Activated gamma-delta T cell treated with anti-CD3 and anti-CD28 coated beads, Interleukin-2, amount 50 U/mL, for 16 hours (primary cell): ENCODE results near the gene GIGYF2.
"Not testable (repeated sequence)": the region's sequence is repeated elsewhere in the genome, so short reads cannot be mapped to it uniquely, and the experiment has no call there.

Experiments
- DNase-seq: peaks from one replicate; pipeline ENCODE4 v3.0.0-alpha.2; 2020; ENCODE audit warnings: low read depth

Gene GIGYF2

DNA sequence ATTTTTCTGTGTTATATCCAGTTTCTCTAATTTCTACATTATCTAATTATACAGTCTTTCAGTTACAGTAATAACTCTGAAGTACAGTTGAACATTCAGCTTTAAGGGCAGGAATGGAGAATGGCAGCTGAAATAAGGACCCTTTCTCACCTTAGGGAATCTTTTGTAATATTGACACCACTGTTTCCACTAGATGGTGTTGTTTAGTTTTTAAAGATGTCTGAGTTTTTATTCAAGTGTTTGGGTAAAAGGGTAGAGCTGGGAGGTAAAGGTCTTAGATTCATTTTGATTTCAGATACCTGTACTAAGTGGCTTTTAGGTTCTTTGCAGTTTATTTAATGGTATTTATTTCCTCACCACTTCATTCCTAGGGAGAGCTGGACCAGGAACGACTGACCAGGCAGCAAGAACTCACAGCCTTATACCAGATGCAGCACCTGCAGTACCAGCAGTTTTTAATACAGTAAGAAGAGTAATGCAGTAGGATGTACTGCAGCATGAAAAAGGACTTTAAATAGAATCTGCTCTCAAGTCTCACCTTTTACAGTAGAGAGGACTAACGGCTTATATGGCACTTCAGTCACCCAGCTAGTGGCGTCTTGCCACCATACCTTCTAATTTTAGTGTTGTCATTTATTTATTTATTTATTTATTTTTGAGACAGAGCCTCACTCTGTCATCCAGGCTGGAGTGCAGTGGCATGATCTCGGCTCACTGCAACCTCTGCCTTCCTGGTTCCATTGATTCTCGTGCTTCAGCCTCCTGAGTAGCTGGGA lies 112.4 kb downstream of the GIGYF2 start:
- no peak for DNase-seq

DNA sequence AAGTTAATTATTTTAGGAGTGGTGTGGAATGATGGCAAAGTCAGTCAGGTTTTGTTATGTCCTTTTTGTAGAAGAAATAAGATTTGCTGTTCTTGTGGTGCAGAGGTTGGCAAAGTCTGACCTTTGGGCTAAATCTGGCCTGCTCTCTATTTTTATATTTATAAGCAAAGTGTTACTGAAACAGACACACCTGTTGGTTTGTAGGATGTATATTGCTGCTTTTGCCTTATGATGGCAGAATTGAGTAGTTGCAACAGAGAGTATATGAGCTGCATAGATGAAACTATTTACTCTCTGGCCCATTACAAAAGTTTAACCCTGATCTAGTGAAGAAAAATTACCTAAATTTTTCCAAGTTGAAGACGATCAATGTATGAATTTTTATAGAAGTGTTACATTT lies 113.3 kb downstream of the GIGYF2 start:
- DNase-seq = no peak

DNA sequence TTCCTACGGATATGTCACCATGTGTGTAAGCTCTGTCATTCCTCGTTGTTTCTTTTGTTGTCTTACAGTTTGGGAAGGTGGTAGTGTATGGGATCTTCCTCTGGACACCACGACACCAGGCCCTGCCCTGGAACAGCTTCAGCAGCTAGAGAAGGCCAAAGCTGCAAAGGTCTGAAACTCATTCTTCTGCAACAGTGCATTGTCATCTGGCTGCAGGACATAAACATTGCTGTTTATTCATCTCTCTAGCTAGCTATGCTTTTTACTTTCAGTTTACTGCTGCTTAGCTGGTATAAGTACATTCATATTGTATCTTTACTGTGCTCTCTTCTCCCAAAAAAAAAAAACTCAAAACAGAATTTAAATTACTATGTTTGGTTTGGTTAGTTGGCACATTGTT lies 118.4 kb downstream of the GIGYF2 start:
- no peak for DNase-seq

- DNase-seq = no peak
Measured at GRCh38 chr2:232816657-232817056, 119.5 kb downstream of the GIGYF2 start.

GRCh38 chr2:232817756-232818155 lies 120.6 kb downstream of the GIGYF2 start:
- no peak for DNase-seq

- no peak for DNase-seq
Measured at GRCh38 chr2:232829988-232830387, 132.9 kb downstream of the GIGYF2 start.

DNA sequence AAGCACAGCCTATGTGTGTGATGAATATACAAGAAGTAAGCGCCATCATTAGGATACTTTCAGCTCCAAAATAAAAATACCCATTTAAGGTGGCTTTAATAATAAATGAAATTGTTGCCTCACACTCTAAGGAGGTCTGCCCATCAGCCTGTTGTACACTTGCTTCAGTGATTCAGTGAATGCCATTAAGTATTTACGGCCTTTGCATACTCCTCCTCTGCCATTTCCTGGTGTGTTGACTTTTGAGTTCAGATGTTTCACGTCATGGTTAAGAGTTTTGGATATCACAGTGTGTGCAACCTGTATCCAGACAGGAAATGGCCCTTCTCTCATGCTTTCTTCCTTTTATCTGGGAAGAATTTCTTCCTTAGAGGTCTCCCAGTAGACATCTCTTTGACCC lies 134.4 kb downstream of the GIGYF2 start:
- DNase-seq = no peak

- DNase-seq = no peak
Measured at GRCh38 chr2:232833830-232834229, 136.7 kb downstream of the GIGYF2 start.

DNA sequence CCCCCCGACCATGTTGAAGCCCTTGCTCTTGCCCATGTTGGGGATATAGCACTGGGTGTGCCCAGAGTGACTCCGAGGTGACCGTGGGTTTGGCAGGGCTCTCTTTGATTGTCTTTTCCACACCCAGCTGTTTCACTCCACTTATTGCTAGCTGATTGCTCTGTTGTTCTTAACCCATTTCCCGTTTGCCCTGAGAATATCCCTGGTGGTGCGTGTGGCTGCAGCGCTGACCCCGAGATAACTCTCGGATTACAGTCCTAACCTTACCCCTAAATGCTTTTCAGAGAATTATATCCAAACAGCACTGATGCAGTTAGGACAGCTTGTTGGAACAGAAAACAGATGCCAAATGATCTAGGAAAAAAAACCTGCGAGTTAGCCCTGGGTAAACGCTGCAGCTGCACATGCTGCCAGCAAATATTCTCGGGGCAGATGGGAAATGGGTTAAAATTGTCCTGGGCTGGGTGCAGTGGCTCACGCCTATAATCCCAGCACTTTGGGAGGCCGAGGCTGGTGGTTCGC lies 138.6 kb downstream of the GIGYF2 start:
- DNase-seq = no peak

GRCh38 chr2:232836934-232837333 lies 139.8 kb downstream of the GIGYF2 start:
- no peak for DNase-seq

DNA sequence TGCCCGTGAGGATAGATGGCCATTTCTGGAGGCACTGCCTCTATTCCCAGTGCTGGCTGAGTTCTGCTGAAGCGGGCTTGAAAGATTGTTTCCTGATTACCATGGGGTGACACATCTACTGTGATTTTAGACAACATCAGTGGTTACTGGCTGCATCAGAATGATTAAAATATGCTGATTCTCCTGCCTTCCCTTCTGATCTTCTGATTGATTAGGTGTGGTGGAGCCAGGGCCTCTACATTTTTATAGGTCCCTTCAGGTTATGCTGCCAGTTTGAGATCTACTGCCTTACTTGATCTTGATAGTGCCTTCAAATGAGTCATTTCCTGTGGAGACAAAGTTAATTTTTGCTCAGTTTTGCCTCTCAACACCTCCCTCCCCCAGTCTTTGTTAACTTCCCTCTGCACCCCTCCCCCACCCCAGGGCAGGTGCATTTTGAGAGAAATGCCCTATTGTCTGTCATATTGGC lies 141.3 kb downstream of the GIGYF2 start:
- DNase-seq = peak; percentile 46

DNA sequence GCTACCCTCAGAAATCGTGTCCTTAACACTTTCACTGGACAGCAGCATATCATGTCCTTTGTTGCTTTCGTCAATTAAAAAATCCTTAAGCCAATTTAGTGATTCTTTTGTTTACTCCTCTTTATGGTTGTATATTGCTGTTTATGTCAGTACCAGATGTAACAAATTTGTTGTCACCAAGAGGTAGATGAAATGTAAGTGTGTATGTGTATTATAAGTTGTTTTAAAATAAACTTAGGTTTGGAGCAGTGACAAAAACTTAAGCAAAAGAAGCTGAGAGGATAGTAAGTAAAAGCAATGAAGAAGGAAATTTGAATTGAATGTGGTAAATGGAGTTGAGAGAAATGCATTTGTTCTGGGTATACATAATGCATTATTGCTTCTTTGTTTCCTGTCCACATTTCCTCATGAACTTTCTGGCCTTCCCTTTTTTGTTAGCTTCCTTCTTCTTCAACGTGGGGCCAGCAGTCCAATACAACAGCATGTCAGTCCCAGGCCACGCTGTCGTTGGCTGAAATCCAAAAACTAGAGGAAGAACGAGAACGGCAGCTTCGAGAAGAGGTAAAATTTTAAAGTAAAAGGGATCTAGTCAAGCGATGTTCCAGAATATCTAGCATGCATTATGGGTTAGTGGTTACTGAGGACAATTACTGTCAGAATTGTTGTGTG lies 142.4 kb downstream of the GIGYF2 start:
- DNase-seq = no peak

GRCh38 chr2:232842689-232843088 lies 145.6 kb downstream of the GIGYF2 start:
- no peak for DNase-seq

- no peak for DNase-seq
Measured at GRCh38 chr2:232843834-232844233, 146.7 kb downstream of the GIGYF2 start.

DNA sequence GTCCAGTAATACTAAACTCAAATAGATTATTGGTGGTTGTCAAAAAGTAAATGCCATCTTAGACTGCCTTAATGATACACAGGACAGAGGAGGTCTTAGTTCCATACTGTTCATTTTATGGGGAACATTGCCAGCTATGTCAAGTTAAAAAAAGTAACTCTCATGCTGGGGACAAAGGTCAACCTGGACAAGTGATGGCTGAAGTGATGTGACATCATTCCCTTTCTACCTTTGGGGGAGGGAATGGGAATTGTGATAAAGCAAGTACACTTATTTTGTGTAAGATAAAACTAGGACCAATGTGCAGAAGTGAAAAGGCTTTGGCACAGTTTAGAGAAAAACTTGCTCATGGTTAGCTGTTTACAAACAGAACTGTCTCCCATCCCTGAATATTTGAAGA lies 148.9 kb downstream of the GIGYF2 start:
- no peak for DNase-seq

- DNase-seq = no peak
Measured at GRCh38 chr2:232850039-232850438, 152.9 kb downstream of the GIGYF2 start.

- DNase-seq = not testable (repeated sequence)
Measured at GRCh38 chr2:232852081-232852480, 154.9 kb downstream of the GIGYF2 start.

DNA sequence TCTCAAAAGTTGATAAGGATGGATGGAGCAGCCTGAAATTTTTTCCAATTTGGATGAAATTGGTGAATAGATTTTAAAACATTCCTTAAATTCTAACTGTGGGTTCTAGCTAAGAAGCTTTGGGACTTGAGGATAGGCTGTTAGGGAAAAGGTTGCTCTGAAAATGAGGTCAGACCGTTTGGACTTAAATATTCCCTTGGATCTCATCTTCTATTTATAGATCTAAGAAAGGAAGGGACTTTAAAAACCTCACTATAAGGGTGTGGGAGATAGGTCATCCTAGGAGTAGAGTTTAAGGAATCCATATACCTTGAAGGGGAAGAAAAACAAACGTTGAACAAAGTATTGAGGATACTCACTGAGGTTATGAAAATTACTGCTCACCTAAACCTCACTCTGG lies 155.5 kb downstream of the GIGYF2 start:
- DNase-seq = no peak

DNA sequence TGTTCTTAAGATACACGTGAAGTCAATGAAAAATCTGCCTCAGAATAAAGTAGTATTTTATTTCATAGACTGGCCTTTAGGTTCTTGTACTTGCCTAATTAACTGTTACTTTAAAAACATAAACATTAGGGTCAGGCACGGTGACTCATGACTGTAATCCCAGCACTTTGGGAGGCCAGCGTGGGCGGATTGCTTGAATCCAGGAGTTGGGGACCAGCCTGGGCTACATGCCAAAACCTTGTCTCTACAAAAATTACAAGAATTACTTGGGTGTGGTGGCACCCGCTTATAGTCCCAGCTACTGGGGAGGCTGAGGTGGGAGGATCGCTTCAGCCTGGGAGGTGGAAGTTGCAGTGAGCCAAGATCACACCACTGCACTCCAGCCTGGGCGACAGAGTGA lies 157.0 kb downstream of the GIGYF2 start:
- DNase-seq = no peak

DNA sequence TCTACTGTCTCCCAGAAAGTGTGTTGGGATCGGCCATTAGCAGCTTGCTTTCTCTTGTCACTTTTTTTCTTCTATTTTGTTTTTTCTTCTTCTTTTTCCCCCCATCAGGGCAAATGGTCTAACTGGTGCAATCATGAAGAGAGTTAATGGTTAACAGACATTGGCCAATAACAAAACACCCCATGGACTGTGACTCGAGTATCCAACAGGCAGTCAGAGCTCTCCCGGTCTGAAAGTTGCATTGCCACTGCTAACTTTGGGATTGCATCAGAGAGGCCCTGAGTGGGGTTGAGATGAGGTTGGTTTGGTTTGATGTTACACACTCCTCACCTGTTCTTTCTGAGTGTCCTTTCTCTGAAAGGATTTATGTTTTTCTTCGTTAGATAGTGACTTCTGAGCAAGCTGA lies 160.0 kb downstream of the GIGYF2 start:
- no peak for DNase-seq

GRCh38 chr2:232859385-232859916 lies 162.3 kb downstream of the GIGYF2 start:
- no peak for DNase-seq

DNA sequence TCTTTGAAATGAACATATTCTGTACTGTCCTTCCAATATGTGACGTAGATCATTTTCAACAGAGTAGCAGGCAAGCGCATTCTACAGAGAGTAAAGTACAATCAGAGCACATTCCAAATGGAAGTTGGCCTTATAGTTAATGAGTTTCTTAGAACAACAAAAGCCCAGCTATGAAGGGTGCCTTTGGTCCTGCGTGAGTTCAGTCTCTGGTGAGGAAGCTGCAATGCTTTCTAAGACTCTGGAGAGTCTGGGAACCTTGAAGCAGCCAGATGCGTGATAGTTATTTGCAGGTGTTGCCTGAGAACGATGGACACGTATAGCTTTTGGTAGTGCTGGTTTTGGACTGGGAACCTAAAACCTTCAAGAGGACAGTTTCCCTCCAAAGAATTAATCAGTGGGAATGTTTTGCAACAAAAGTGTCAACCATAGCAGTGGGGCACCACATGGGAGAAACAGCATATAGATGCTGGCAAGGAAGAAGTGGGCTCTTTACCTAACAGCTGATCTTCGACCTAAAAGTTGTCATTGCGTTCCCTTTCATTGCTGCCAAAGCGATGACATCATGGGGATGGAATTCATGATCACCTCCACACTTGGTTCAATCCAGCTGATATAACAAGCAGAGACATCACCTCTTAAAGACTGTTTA lies 163.6 kb downstream of the GIGYF2 start:
- no peak for DNase-seq

GRCh38 chr2:232861353-232861752 lies 164.2 kb downstream of the GIGYF2 start:
- no peak for DNase-seq
